ENCODE results near the gene ASB9.

GRCh38 chrX:15236146-15236545, 33.7 kb downstream of the ASB9 start:
- TF ChIP-seq CTCF (tag by site-specific recombination; IDR thresholded peaks at IDR 0.05) (no peak), ZNF239 (tag by site-specific recombination; IDR thresholded peaks at IDR 0.05) (no peak), FEZF1 (tag by site-specific recombination; IDR thresholded peaks at IDR 0.05) (no peak), ZNF747 (tag by site-specific recombination; IDR thresholded peaks at IDR 0.05) (no peak), ZNF274 (IDR thresholded peaks at IDR 0.05; ENCODE audit: low read length) (no peak), ZNF274 (tag by site-specific recombination; IDR thresholded peaks at IDR 0.05; ENCODE audit: borderline replicate concordance) (no peak), YY1 (tag by site-specific recombination; IDR thresholded peaks at IDR 0.05) (no peak), PRDM10 (tag by site-specific recombination; IDR thresholded peaks at IDR 0.05) (no peak), HOXA7 (CRISPR knock-in tag; IDR thresholded peaks at IDR 0.05; ENCODE audit: borderline replicate concordance) (no peak), ZBTB8A (tag by site-specific recombination; IDR thresholded peaks at IDR 0.05) (no peak), ELK4 (IDR thresholded peaks at IDR 0.05; ENCODE audit: borderline replicate concordance, low read depth, low read length) (no peak), ZNF311 (tag by site-specific recombination; IDR thresholded peaks at IDR 0.05; ENCODE audit: borderline replicate concordance) (no peak)
